H1 (cell line): ENCODE data around the gene NT5M. TPM values are rescaled to one million over a fixed set of nuclear protein-coding genes. Genes with fewer than 3 reads are reported as not detected.

Experiments used
- CTCF ChIA-PET: fragments of 300-600 bp; sonication (Branson Sonifier 250); formaldehyde crosslinking; loops from one replicate; lab custom pipeline; 2021; ENCODE audit not compliant: partially characterized antibody; lab: Charles Lee
- POLR2A ChIA-PET: fragments of 300-600 bp; sonication (Branson Sonifier 250); formaldehyde crosslinking; loops from one replicate; lab custom pipeline; 2021; ENCODE audit warnings: inconsistent platforms; ENCODE audit not compliant: partially characterized antibody; lab: Charles Lee
- DNase-seq, 2 experiments: peaks; one replicate each; pipeline versions ENCODE4 v3.0.0 to v3.0.0-alpha.2; 2010 to 2022; ENCODE audit warnings: low spot score in 2 of 2, low read depth in 1 of 2, mixed read lengths in 1 of 2
- FAIRE-seq: peaks from 2 replicates; lab custom pipeline; 2011; peaks lifted over from hg19 to GRCh38; lab: Jason Lieb, UNC
- H2AFZ ChIP-seq: 2 replicates; pipeline ENCODE4 v1.8.1; 2012; ENCODE audit warnings: low read length, inconsistent platforms
- H2AK5ac ChIP-seq: 2 replicates; pipeline ENCODE4 v1.6.1; 2013; ENCODE audit warnings: low read depth, low read length
- H2BK120ac ChIP-seq: replicated peaks from 2 replicates; pipeline ENCODE3; 2013; ENCODE audit warnings: low read depth, low read length, inconsistent platforms
- H2BK12ac ChIP-seq: 2 replicates; pipeline ENCODE4 v1.6.1; 2013; ENCODE audit warnings: low read depth, low read length
- H2BK15ac ChIP-seq: 2 replicates; pipeline ENCODE4 v1.6.1; 2013; ENCODE audit warnings: low read length
- H2BK20ac ChIP-seq: 2 replicates; pipeline ENCODE4 v1.6.1; 2013; ENCODE audit warnings: low read length
- H2BK5ac ChIP-seq: 2 replicates; pipeline ENCODE4 v1.6.1; 2013; ENCODE audit warnings: low read depth, low read length
- H3K14ac ChIP-seq: 2 replicates; pipeline ENCODE4 v1.6.1; 2013; ENCODE audit warnings: inconsistent platforms; ENCODE audit not compliant: insufficient read length
- H3K18ac ChIP-seq: 2 replicates; pipeline ENCODE4 v1.6.1; 2013; ENCODE audit warnings: low read length; ENCODE audit errors: extremely low read depth
- H3K23ac ChIP-seq: 2 replicates; pipeline ENCODE4 v1.6.1; 2013; ENCODE audit warnings: inconsistent platforms; ENCODE audit not compliant: insufficient read length
- H3K23me2 ChIP-seq: 2 replicates; pipeline ENCODE4 v1.6.1; 2013; ENCODE audit warnings: low read depth, low read length
- H3K27ac ChIP-seq: 2 replicates; pipeline ENCODE4 v1.6.1; 2011; ENCODE audit warnings: low read depth, low read length, inconsistent platforms
- H3K27me3 ChIP-seq, 4 experiments: replicated peaks in 1 of 4; 1 replicate in 1 of 4; 2 replicates in 3 of 4; pipeline versions ENCODE4 v1.6.1 to v1.8.1; 2011 to 2013; ENCODE audit warnings: low read length in 3 of 4, mild to moderate bottlenecking in 3 of 4, inconsistent platforms in 2 of 4, mixed read lengths in 2 of 4, moderate library complexity in 1 of 4; ENCODE audit not compliant: control insufficient read depth in 3 of 4, insufficient read depth in 3 of 4; ENCODE audit errors: extremely low read depth in 1 of 4
- H3K36me3 ChIP-seq, 4 experiments: 2 replicates each; pipeline versions ENCODE4 v1.6.1 to v1.8.1; 2011 to 2013; ENCODE audit warnings: mild to moderate bottlenecking in 4 of 4, low read length in 3 of 4, moderate library complexity in 2 of 4, control low read depth in 1 of 4, inconsistent platforms in 1 of 4; ENCODE audit not compliant: insufficient read depth in 4 of 4, control insufficient read depth in 2 of 4
- H3K4ac ChIP-seq: replicated peaks from 2 replicates; pipeline ENCODE3; 2013; ENCODE audit warnings: low read length, low read depth, mixed read lengths, inconsistent platforms; ENCODE audit not compliant: insufficient read length
- H3K4me1 ChIP-seq, 4 experiments: replicated peaks in 1 of 4; 1 replicate in 1 of 4; 2 replicates in 3 of 4; pipeline versions ENCODE4 v1.6.1 to v1.8.1; 2011 to 2013; ENCODE audit warnings: low read length in 3 of 4, inconsistent platforms in 2 of 4, mixed read lengths in 1 of 4; ENCODE audit not compliant: insufficient read depth in 4 of 4, control insufficient read depth in 3 of 4
- H3K4me2 ChIP-seq, 2 experiments: 2 replicates each; pipeline versions ENCODE4 v1.6.1 to v1.8.1; 2011 to 2013; ENCODE audit warnings: low read depth in 2 of 2, low read length in 2 of 2, control low read depth in 1 of 2, inconsistent platforms in 1 of 2, mild to moderate bottlenecking in 1 of 2; ENCODE audit not compliant: insufficient read depth in 1 of 2
- H3K4me3 ChIP-seq, 4 experiments: fragments of 200-600, 300-600 bp in 1 of 4; sonication (generic), shearing (Covaris generic), sonication (Bioruptor Twin) in 1 of 4; 2 replicates each; pipeline versions ENCODE4 v1.5.1 to v1.8.1; 2011 to 2016; ENCODE audit warnings: low read length in 4 of 4, low read depth in 3 of 4, control low read depth in 2 of 4, inconsistent platforms in 2 of 4, mild to moderate bottlenecking in 2 of 4, mixed read lengths in 1 of 4, moderate library complexity in 1 of 4; ENCODE audit not compliant: insufficient read depth in 2 of 4; ENCODE audit errors: extremely low read depth in 1 of 4
- H3K56ac ChIP-seq: replicated peaks from 2 replicates; pipeline ENCODE3; 2013; ENCODE audit warnings: low read depth, mild to moderate bottlenecking, mixed read lengths, low read length, inconsistent platforms; ENCODE audit not compliant: insufficient read length
- H3K79me1 ChIP-seq: 2 replicates; pipeline ENCODE4 v1.6.1; 2013; ENCODE audit warnings: low read depth, low read length, control low read depth
- H3K79me2 ChIP-seq, 2 experiments: 2 replicates each; pipeline versions ENCODE4 v1.6.1 to v1.8.1; 2012 to 2013; ENCODE audit warnings: low read length in 2 of 2, mild to moderate bottlenecking in 2 of 2, inconsistent platforms in 1 of 2; ENCODE audit not compliant: insufficient read depth in 2 of 2, control insufficient read depth in 1 of 2
- H3K9ac ChIP-seq, 4 experiments: replicated peaks in 1 of 4; 1 replicate in 1 of 4; 2 replicates in 3 of 4; pipeline versions ENCODE4 v1.6.1 to v1.8.1; 2011 to 2013; ENCODE audit warnings: low read depth in 3 of 4, low read length in 3 of 4, control low read depth in 2 of 4, mild to moderate bottlenecking in 2 of 4, moderate library complexity in 2 of 4, inconsistent platforms in 1 of 4; ENCODE audit errors: extremely low read depth in 1 of 4
- H3K9me3 ChIP-seq, 2 experiments: 2 replicates each; pipeline versions ENCODE4 v1.6.1 to v1.8.1; 2012 to 2013; ENCODE audit warnings: mild to moderate bottlenecking in 2 of 2, moderate library complexity in 2 of 2, control low read depth in 1 of 2, inconsistent platforms in 1 of 2, low read depth in 1 of 2, low read length in 1 of 2, mixed read lengths in 1 of 2; ENCODE audit not compliant: insufficient read depth in 2 of 2
- H4K20me1 ChIP-seq, 2 experiments: replicated peaks in 1 of 2; 2 replicates each; pipeline versions ENCODE3 to v1.8.1; 2011 to 2013; ENCODE audit warnings: inconsistent platforms in 2 of 2, low read length in 2 of 2, mild to moderate bottlenecking in 1 of 2; ENCODE audit not compliant: insufficient read depth in 2 of 2, control insufficient read depth in 1 of 2
- H4K5ac ChIP-seq: 2 replicates; pipeline ENCODE4 v1.6.1; 2013; ENCODE audit warnings: low read length, low read depth, mixed read lengths, inconsistent platforms; ENCODE audit not compliant: insufficient read length
- H4K8ac ChIP-seq: 2 replicates; pipeline ENCODE4 v1.8.0; 2013; ENCODE audit warnings: mild to moderate bottlenecking, moderate library complexity, low read length, inconsistent platforms; ENCODE audit not compliant: insufficient read depth; ENCODE audit errors: extremely low read depth
- H4K91ac ChIP-seq: replicated peaks from 2 replicates; pipeline ENCODE3; 2013; ENCODE audit warnings: low read length, mixed read lengths, inconsistent platforms; ENCODE audit not compliant: insufficient read length
- CHD1 ChIP-seq: IDR thresholded peaks from 2 replicates; pipeline ENCODE4 v1.6.1; 2012; ENCODE audit warnings: low read depth, low read length, improper control_type of control experiment
- EZH2 ChIP-seq: fragments of 200-600 bp; sonication (generic); IDR thresholded peaks from 2 replicates; pipeline ENCODE4 v1.7.1; 2012; ENCODE audit warnings: low read depth, mild to moderate bottlenecking, moderate library complexity, low read length, inconsistent platforms; ENCODE audit not compliant: severe bottlenecking
- GTF2F1 ChIP-seq: IDR thresholded peaks from 2 replicates; pipeline ENCODE4 v1.6.1; 2012; ENCODE audit warnings: low read depth, low read length, improper control_type of control experiment, borderline replicate concordance
- JUN ChIP-seq: IDR thresholded peaks from 2 replicates; pipeline ENCODE4 v1.6.1; 2011; ENCODE audit warnings: low read depth, mild to moderate bottlenecking, improper control_type of control experiment, low read length
- KDM4A ChIP-seq: IDR thresholded peaks from one replicate; pipeline ENCODE4 v1.7.1; 2012; ENCODE audit warnings: low read depth, mild to moderate bottlenecking, moderate library complexity, low read length, inconsistent platforms; ENCODE audit not compliant: severe bottlenecking
- RAD21 ChIP-seq, 2 experiments: IDR thresholded peaks in 1 of 2; conservative IDR thresholded peaks in 1 of 2; 2 replicates each; pipeline ENCODE4 v1.6.1; 2011; ENCODE audit warnings: low read depth in 2 of 2, low read length in 2 of 2, improper control_type of control experiment in 1 of 2, inconsistent platforms in 1 of 2, mild to moderate bottlenecking in 1 of 2, moderate library complexity in 1 of 2
- RFX5 ChIP-seq: IDR thresholded peaks from 2 replicates; pipeline ENCODE4 v1.6.1; 2011; ENCODE audit warnings: low read depth, low read length, improper control_type of control experiment, borderline replicate concordance
- RNF2 ChIP-seq: fragments of 200-900, 300-1000 bp; sonication (generic); IDR thresholded peaks from 2 replicates; pipeline ENCODE4 v1.7.1; 2016; ENCODE audit warnings: borderline replicate concordance, low read depth, mild to moderate bottlenecking, antibody characterized with exemption, low read length; ENCODE audit not compliant: poor library complexity, severe bottlenecking; ENCODE audit errors: missing control alignments
- SAP30 ChIP-seq: fragments of 300-600 bp; sonication (generic); IDR thresholded peaks from 2 replicates; pipeline ENCODE4 v1.7.1; 2012; ENCODE audit warnings: low read length, moderate library complexity, mild to moderate bottlenecking, inconsistent platforms; ENCODE audit not compliant: insufficient read depth, insufficient replicate concordance
- SUZ12 ChIP-seq: fragments of 200-600 bp; sonication (generic); IDR thresholded peaks from 2 replicates; pipeline ENCODE4 v1.6.1; 2012; ENCODE audit warnings: mild to moderate bottlenecking, inconsistent platforms, low read length, moderate library complexity, mixed read lengths
- TAF1 ChIP-seq: IDR thresholded peaks from 2 replicates; pipeline ENCODE4 v1.6.1; 2011; ENCODE audit warnings: mild to moderate bottlenecking, low read depth, low read length
- TBP ChIP-seq: IDR thresholded peaks from 2 replicates; pipeline ENCODE4 v1.6.1; 2011; ENCODE audit warnings: low read depth, low read length, improper control_type of control experiment
- WGBS, 2 experiments: shearing (Covaris generic) in 1 of 2; methylation state at CpG; one replicate each; pipeline versions ENCODE4 v1.1.6 to v1.1.7; 2013 to 2015; ENCODE audit warnings: low lambda C conversion rate in 2 of 2, mixed read lengths in 2 of 2, inconsistent platforms in 1 of 2, low coverage in 1 of 2, missing lambda C conversion rate in 1 of 2; ENCODE audit not compliant: insufficient replicate concordance in 2 of 2, insufficient coverage in 1 of 2, insufficient read length in 1 of 2; ENCODE audit errors: extremely low coverage in 1 of 2, missing lambda C conversion rate in 1 of 2; 5-methylcytosine and 5-hydroxymethylcytosine counted together
- polyA plus RNA-seq, 7 experiments: library from polyadenylated mRNA; depleted of rRNA in 3 of 7; stranded (reverse) in 5 of 7; unstranded in 2 of 7; fragments of >200 nt in 5 of 7; fragments of 200-250 nt in 2 of 7; gene quantifications; 1 replicate in 5 of 7; 2 replicates in 1 of 7; 4 replicates in 1 of 7; pipeline versions ENCODE4 v1.2.1 to v1.2.3, GENCODE V29; 2011 to 2013; ENCODE audit warnings: missing spikeins in 2 of 7, mixed read lengths in 2 of 7
- total RNA-seq: library from RNA; stranded (reverse); fragmentation: NEBNext Ultra II Directional; extraction: Animal tissue kit (Norgen Biotek cat#: 25700); gene quantifications from 2 replicates; pipeline ENCODE4 v1.2.1, GENCODE V29; 2021
- TF ChIP-seq, protein P1 (sequence below): IDR thresholded peaks from 2 replicates; pipeline ENCODE4 v1.6.1; 2011; ENCODE audit warnings: low read depth, mild to moderate bottlenecking, low read length; ENCODE audit not compliant: insufficient read depth

Gene NT5M
- total and polyA plus RNA-seq, 2 of the 8 experiments (the other 6 are each of a cell fraction or from before 2014, with no cell fraction given), result 7.6 to 18.2 TPM

- Histone ChIP-seq H2BK15ac (no peak overlapping the region), H3K79me2 (no peaks in the 10 kb centered on the region), H2AK5ac (no peak overlapping the region), H3K4me1 (no peaks in the 10 kb centered on the region), H3K56ac (no peak overlapping the region), H3K23ac (no peak overlapping the region), H3K27me3 (no peaks in the 10 kb centered on the region), H3K27ac (no peak overlapping the region), H2BK5ac (no peak overlapping the region), H3K36me3 (no peaks in the 10 kb centered on the region), H2BK20ac (no peak overlapping the region), H3K9ac (no peak overlapping the region), H3K14ac (no peak overlapping the region), H3K18ac (no peak overlapping the region), H2BK12ac (no peak overlapping the region), H3K4me2 (no peak overlapping the region), H4K5ac (no peak overlapping the region), H4K8ac (no peak overlapping the region), H2AFZ (no peak overlapping the region), H4K20me1 (no peaks in the 10 kb centered on the region), H4K91ac (no peak overlapping the region), H3K4me3 (no peak overlapping the region), H3K23me2 (no peaks in the 10 kb centered on the region), H3K79me1 (no peaks in the 10 kb centered on the region), H3K4ac (no peak overlapping the region), H2BK120ac (no peak overlapping the region), H3K9me3 (no peaks in the 10 kb centered on the region)
- 91% methylated on average over 7 of the region's 7 CpGs; no CpG with 5 or more reads in 1 of the 2 experiments for WGBS, 2 experiments
- DNase-seq (no peak), FAIRE-seq (no peak)
- CTCF ChIA-PET, result interaction anchor here (1.3 kb wide), 1 partner anchor 208 kb away, joined by 4 read pairs; no protein-coding TSS in a partner anchor
- POLR2A ChIA-PET, result interaction anchor here (0.8 to 2.0 kb wide), 2 partner anchors 8 kb away, joined by 3 to 5 read pairs; partner anchors contain the start of gene COPS3
- TF ChIP-seq EZH2, result no peak
- TF ChIP-seq, protein P1, sequence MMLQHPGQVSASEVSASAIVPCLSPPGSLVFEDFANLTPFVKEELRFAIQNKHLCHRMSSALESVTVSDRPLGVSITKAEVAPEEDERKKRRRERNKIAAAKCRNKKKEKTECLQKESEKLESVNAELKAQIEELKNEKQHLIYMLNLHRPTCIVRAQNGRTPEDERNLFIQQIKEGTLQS, result no peak
- no peak for TF ChIP-seq CHD1
- no peak for TF ChIP-seq KDM4A
- TF ChIP-seq RAD21 (IDR thresholded peaks at IDR 0.05 in 1 of 2, conservative IDR thresholded peaks at IDR 0.05 in 1 of 2; ENCODE audit: low read depth in 2 of 2, low read length in 2 of 2), result no peak
- no peak for TF ChIP-seq GTF2F1
- no peak for TF ChIP-seq RFX5
- no peak for TF ChIP-seq SAP30
- TF ChIP-seq SUZ12, result no peak
- no peak for TF ChIP-seq TAF1
- TF ChIP-seq RNF2, result no peak
- TF ChIP-seq TBP, result no peak
- no peak for TF ChIP-seq JUN
Observed at GRCh38 chr17:17289701-17290100, 13.5 kb upstream of the NT5M start.
